Smooth muscle cell of the coronary artery (primary cell): Measurements from ENCODE around the gene LENG1. TPM values are rescaled to one million over a fixed set of nuclear protein-coding genes. Genes with fewer than 3 reads are reported as not detected.

Experiments
- total RNA-seq: library from RNA; depleted of rRNA; stranded (reverse); fragments of >200 nt; gene quantifications from 2 replicates; pipeline ENCODE4 v1.2.3, GENCODE V29; 2014; ENCODE audit warnings: low replicate concordance

The LENG1 gene
- total RNA-seq = 2.3 and 6.5 TPM in 2 replicates

DNA sequence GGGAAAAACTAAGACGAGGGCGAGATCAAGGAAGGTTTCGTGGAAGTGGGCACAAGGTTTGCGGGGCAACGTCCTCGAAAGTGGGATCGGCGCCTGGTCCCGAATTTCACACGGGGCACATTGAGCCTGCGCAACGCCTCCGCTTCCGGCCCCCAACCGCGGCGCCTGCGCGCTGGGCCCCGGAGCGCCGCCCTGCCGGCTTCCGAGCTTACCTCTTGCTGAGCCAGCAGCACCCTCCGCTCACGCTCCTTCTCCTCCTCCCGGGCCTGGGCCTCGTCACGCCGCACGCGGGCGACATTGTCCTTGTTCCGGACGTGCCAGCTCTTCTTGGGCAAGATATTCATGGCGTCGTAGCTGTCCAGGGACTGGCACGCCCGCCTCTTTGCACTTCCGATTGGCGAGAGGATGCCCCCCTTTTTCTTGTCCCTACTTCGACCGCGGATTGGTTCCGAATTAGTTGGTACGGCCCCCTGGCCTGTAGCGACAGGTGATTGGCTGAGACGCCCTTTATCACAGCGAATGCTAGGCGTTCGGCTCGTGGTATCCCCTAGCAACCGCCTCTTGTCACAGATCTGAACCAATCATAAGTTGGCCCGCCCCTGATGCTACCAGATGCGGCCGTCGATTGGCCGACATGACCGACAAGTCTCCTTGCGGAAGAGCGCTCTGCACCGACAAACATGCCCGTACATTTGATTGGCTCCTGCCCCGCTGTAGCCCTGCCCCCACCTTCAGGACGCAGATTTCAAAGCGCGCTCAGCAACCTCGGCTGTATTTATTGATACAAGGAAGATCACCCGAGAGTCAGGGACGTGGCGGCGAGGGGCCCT is at the start of gene LENG1:
LENG1 (minus strand) TSS at position 370 of the 830 bp plus-strand sequence; CDS start at position 344, 26 bp downstream.

DNA sequence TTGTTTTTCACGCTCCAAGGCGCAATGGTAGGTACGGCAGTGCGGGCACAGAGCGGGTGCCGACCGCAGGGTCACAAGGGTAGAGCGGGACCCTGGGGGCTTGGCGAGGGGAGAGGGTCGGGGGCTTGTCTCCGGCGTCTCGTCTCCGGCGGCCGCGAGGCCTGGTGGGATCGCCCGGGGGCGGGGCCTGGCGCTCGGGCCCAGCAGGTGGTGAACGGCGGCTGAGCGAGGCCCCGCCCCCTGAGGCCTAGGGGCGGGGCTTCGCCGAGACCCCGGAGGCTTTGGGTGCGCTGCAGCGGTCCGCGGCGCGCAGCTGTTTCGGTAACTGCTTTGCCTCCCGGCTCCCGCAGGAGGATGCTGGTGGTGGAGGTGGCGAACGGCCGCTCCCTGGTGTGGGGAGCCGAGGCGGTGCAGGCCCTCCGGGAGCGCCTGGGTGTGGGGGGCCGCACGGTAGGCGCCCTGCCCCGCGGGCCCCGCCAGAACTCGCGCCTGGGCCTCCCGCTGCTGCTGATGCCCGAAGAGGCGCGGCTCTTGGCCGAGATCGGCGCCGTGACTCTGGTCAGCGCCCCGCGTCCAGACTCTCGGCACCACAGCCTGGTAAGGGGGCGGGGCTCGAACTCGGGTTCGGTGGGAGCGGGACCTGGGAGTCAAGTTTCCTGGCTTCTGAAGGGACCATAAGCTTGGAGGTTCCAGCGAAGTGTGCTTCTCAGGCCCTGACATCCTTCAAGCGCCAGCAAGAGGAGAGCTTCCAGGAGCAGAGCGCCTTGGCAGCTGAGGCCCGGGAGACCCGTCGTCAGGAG is 31.7 kb upstream of the LENG1 start, which contains the start of gene TSEN34:
TSEN34 (plus strand) TSS at position 298 of the 800 bp plus-strand sequence; CDS start at position 355, 57 bp downstream.

GRCh38 chr19:54189145-54189734 is 29.7 kb upstream of the LENG1 start, which contains the start of gene MBOAT7:
MBOAT7 (minus strand) TSS chr19:54189580; CDS start chr19:54188508, 1,072 bp downstream.

GRCh38 chr19:54172471-54173358 is 13.2 kb upstream of the LENG1 start, which contains the start of gene TMC4:
TMC4 (minus strand) TSS chr19:54173160; CDS start chr19:54173117, 43 bp downstream.

DNA sequence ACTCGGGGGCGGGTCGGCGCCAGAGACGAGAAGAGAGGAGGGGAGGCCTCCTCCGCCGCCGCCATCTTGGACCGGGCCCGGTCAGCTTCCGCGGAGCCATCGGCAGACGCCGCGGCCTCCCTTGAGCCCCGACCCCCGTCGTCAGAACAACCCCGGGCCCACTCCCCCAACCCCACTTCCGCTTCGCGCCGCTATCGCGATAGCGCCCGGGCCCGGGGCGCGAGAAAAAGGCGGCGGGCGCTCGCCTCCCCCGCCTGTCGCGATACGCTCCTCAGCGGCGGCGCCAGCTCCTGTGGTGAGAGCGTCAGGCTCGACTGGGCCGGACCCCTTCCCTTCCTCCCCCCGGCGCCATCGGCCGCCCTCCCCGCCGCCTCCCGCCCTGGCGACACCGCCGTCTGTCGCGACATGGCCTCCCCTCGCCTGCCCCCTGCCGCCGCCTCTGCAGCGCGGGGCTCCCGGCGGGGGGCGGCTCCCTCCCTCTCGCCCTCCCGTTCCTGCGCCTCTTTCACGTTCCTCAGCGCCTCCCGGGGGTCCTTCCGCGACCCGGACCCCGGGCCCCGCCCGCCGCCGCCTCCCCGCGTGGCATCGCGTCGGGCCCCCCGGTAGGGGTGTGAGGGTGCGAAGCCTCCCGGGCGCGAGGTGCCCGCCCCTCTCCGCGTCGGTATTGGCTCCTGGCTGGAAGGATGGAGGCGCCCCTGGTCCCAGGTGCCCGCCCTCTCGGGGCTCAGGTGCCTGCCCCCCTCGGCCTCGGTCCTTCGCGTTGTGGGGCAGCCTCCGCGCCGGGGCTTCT is 21.6 kb downstream of the LENG1 start, which contains the start of gene CNOT3:
CNOT3 (plus strand) TSS at position 64 of the 790 bp plus-strand sequence. CDS start 5,217 bp downstream, outside the sequence.

DNA sequence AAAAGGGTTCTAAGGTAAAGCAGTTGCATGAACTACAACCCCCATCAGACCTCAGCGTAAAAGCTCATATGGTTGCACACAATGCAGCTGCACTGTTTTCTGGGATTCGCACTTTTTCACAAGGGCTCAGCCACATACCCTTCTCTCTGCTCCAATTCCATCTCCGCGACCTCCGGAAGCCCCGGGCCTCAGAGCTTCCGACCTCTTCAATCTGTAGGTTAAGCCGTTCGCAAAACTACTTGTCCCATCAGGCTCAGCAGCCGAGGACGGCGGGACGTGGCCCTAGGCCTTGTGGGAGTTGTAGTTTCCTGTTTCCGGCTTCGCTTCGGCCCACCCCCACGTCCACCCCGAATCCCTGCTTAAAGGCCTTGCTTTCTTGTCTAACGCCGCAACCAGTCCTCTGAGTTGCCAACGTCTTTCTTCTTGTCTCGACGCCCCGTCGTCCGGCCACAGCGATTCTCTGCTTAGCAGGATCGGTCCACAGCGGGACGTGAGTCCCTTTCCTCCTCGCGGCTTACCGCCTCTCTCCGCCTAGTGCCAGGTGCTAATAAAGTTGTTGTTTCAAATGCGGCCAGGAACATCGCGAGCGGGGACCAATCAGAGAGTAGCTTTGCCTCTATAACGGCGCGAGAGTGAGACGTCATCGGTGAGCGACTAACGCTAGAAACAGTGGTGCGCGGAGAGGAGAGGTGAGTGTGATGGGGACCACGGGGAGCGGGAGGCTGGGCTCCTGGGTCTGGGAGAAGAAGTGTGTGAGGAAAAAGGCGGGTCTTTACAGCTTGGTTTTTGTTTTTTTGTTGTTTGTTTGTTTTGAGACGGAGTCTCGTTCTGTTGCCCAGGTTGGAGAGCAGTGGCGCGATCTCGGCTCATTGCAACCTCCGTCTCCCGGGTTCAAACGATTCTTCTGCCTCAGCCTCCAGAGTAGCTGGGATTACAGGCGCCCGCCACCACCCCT is 44.1 kb downstream of the LENG1 start, which contains the start of the genes PRPF31 and TFPT:
PRPF31 (plus strand) TSS at position 646 of the 955 bp plus-strand sequence. CDS start 2,525 bp downstream, outside the sequence.
TFPT (minus strand) TSS at position 549 of the 955 bp plus-strand sequence; CDS start at position 161, 388 bp downstream.

Other genes starting within 250 kb of the LENG1 start
- gene CACNG8, start 196.8 kb downstream of the LENG1 start, total RNA-seq = 0.23 and 3.0 TPM in 2 replicates
- gene CACNG6, start 168.1 kb downstream of the LENG1 start, total RNA-seq = 0.12 and 6.3 TPM in 2 replicates
- gene VSTM1, start 95.8 kb downstream of the LENG1 start, total RNA-seq = not detected in 2 replicates
- gene TARM1, start 78.4 kb downstream of the LENG1 start, total RNA-seq = not detected in 2 replicates
- gene OSCAR, start 58.9 kb downstream of the LENG1 start, total RNA-seq = 0.12 and 1.2 TPM in 2 replicates
- gene NDUFA3, start 56.9 kb downstream of the LENG1 start, total RNA-seq = 19.7 and 24.4 TPM in 2 replicates
- gene TFPT, start 44.1 kb downstream of the LENG1 start, total RNA-seq = 14.4 and 28.5 TPM in 2 replicates
- gene PRPF31, start 44.0 kb downstream of the LENG1 start, total RNA-seq = 62.4 and 62.5 TPM in 2 replicates
- gene CNOT3, start 22.0 kb downstream of the LENG1 start, total RNA-seq = 9.1 and 10.5 TPM in 2 replicates
- 0.15 TPM in 1 of 2 replicates, not detected in the other for gene TMC4, start 13.4 kb upstream of the LENG1 start, total RNA-seq
- gene MBOAT7, start 29.9 kb upstream of the LENG1 start, total RNA-seq = 7.8 and 27.6 TPM in 2 replicates
- 14.4 and 56.0 TPM in 2 replicates for gene TSEN34, start 31.6 kb upstream of the LENG1 start, total RNA-seq
- gene RPS9, start 41.1 kb upstream of the LENG1 start, total RNA-seq = 975 and 2,995 TPM in 2 replicates
- gene LILRB3, start 63.3 kb upstream of the LENG1 start, total RNA-seq = not detected in 2 replicates
- gene LILRA6, start 83.1 kb upstream of the LENG1 start, total RNA-seq = not detected in 2 replicates
- gene LILRB5, start 97.6 kb upstream of the LENG1 start, total RNA-seq = not detected in 2 replicates
- gene LILRB2, start 121.4 kb upstream of the LENG1 start, total RNA-seq = not detected in 2 replicates
- gene LILRA5, start 153.4 kb upstream of the LENG1 start, total RNA-seq = not detected in 2 replicates
- not detected in 2 replicates for gene LILRA4, start 179.4 kb upstream of the LENG1 start, total RNA-seq
- not detected in 2 replicates for gene LAIR1, start 205.2 kb upstream of the LENG1 start, total RNA-seq